Measurements from ENCODE around the gene ANKRD13A.
"Not testable (repeated sequence)": the region's sequence is repeated elsewhere in the genome, so short reads cannot be mapped to it uniquely, and the experiment has no call there.

GRCh38 chr12:110008681-110009398, 9.6 kb downstream of the ANKRD13A start:
- not testable (repeated sequence) for TF ChIP-seq POLR2AphosphoS5, CTCF, EP300 (IDR thresholded peaks at IDR 0.05)

Data from stomach (tissue), 4 donors.